SK-N-SH treated with all-trans-retinoic acid at 6 μM for 48 hours (cell line): ENCODE data around the gene MMP25.
"Not testable (repeated sequence)": the region's sequence is repeated elsewhere in the genome, so short reads cannot be mapped to it uniquely, and the experiment has no call there.

ENCODE experiments used
- ARNTL ChIP-seq: fragments of 450-650 bp; formaldehyde crosslinking; IDR thresholded peaks from 2 replicates; pipeline ENCODE4 v1.5.0; 2020; ENCODE audit warnings: low read depth, mild to moderate bottlenecking, moderate library complexity, borderline replicate concordance
- BACH2 ChIP-seq: fragments of 250-450 bp; sonication (Bioruptor Pico); IDR thresholded peaks from 2 replicates; pipeline ENCODE4 v1.9.0; 2021; ENCODE audit warnings: mild to moderate bottlenecking, borderline replicate concordance
- OSR1 ChIP-seq: fragments of 250-450 bp; sonication (Bioruptor Pico); IDR thresholded peaks from 2 replicates; pipeline ENCODE4 v1.8.0; 2022; ENCODE audit warnings: moderate library complexity, mild to moderate bottlenecking, inconsistent platforms
- RARB ChIP-seq: fragments of 250-450 bp; sonication (Bioruptor Pico); IDR thresholded peaks from 2 replicates; pipeline ENCODE4 v1.8.0; 2021; ENCODE audit warnings: mild to moderate bottlenecking, moderate library complexity
- TOX ChIP-seq: fragments of 250-450 bp; sonication (Bioruptor Pico); IDR thresholded peaks from 2 replicates; pipeline ENCODE4 v1.8.0; 2021; ENCODE audit warnings: mild to moderate bottlenecking, moderate library complexity, borderline replicate concordance
- ZFP30 ChIP-seq: fragments of 450-650 bp; formaldehyde crosslinking; IDR thresholded peaks from 2 replicates; pipeline ENCODE4 v1.5.0; 2022; ENCODE audit warnings: mild to moderate bottlenecking, moderate library complexity
- ZNF565 ChIP-seq: fragments of 450-650 bp; formaldehyde crosslinking; conservative IDR thresholded peaks from 2 replicates; pipeline ENCODE4 v1.5.0; 2020; ENCODE audit warnings: low read depth, mild to moderate bottlenecking, moderate library complexity
- ZNF70 ChIP-seq: fragments of 450-650 bp; formaldehyde crosslinking; IDR thresholded peaks from 2 replicates; pipeline ENCODE4 v1.5.0; 2020; ENCODE audit warnings: mild to moderate bottlenecking, moderate library complexity
- ZNF8 ChIP-seq: fragments of 450-650 bp; formaldehyde crosslinking; IDR thresholded peaks from 2 replicates; pipeline ENCODE4 v1.5.0; 2020; ENCODE audit warnings: mild to moderate bottlenecking, moderate library complexity
- TF ChIP-seq, protein P1 (sequence below): fragments of 250-450 bp; sonication (Bioruptor Pico); IDR thresholded peaks from 2 replicates; pipeline ENCODE4 v1.8.0; 2020; ENCODE audit warnings: mild to moderate bottlenecking, moderate library complexity, borderline replicate concordance
- TF ChIP-seq, protein P2 (sequence below): fragments of 250-450 bp; sonication (Bioruptor Pico); IDR thresholded peaks from 2 replicates; pipeline ENCODE4 v1.5.0; 2020; ENCODE audit warnings: mild to moderate bottlenecking, moderate library complexity

DNA sequence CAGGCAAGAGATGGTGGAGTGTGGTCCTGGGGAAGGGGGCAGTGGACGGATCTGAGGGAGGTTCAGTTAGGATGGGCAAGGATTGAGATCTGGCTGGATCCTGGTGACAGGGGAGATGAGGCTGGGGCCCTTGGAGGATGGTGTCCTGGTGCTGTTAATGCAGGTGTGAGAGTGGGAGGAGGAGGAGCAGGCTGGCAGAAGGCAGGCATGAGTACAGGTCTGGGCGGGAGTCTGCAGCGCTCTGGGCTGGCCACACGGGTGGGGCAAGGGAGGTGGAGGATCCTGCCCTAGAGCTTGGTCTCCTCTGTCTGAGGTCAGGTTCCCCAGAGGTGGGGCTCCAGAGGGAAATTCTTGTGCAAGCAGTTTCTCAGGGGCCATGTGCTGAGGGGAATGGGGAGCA is 25.8 kb downstream of the MMP25 start:
- not testable (repeated sequence) for TF ChIP-seq RARB (CRISPR knock-in tag); ZFP30 (CRISPR knock-in tag); ARNTL (CRISPR knock-in tag); ZNF565 (CRISPR knock-in tag); ZNF8; ZNF70 (CRISPR knock-in tag); TOX (CRISPR knock-in tag); OSR1; BACH2 (CRISPR knock-in tag)
- TF ChIP-seq, protein P1, sequence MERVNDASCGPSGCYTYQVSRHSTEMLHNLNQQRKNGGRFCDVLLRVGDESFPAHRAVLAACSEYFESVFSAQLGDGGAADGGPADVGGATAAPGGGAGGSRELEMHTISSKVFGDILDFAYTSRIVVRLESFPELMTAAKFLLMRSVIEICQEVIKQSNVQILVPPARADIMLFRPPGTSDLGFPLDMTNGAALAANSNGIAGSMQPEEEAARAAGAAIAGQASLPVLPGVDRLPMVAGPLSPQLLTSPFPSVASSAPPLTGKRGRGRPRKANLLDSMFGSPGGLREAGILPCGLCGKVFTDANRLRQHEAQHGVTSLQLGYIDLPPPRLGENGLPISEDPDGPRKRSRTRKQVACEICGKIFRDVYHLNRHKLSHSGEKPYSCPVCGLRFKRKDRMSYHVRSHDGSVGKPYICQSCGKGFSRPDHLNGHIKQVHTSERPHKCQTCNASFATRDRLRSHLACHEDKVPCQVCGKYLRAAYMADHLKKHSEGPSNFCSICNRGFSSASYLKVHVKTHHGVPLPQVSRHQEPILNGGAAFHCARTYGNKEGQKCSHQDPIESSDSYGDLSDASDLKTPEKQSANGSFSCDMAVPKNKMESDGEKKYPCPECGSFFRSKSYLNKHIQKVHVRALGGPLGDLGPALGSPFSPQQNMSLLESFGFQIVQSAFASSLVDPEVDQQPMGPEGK (CRISPR knock-in tag): not testable (repeated sequence)
- TF ChIP-seq, protein P2, sequence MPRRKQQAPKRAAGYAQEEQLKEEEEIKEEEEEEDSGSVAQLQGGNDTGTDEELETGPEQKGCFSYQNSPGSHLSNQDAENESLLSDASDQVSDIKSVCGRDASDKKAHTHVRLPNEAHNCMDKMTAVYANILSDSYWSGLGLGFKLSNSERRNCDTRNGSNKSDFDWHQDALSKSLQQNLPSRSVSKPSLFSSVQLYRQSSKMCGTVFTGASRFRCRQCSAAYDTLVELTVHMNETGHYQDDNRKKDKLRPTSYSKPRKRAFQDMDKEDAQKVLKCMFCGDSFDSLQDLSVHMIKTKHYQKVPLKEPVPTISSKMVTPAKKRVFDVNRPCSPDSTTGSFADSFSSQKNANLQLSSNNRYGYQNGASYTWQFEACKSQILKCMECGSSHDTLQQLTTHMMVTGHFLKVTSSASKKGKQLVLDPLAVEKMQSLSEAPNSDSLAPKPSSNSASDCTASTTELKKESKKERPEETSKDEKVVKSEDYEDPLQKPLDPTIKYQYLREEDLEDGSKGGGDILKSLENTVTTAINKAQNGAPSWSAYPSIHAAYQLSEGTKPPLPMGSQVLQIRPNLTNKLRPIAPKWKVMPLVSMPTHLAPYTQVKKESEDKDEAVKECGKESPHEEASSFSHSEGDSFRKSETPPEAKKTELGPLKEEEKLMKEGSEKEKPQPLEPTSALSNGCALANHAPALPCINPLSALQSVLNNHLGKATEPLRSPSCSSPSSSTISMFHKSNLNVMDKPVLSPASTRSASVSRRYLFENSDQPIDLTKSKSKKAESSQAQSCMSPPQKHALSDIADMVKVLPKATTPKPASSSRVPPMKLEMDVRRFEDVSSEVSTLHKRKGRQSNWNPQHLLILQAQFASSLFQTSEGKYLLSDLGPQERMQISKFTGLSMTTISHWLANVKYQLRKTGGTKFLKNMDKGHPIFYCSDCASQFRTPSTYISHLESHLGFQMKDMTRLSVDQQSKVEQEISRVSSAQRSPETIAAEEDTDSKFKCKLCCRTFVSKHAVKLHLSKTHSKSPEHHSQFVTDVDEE: not testable (repeated sequence)
